ENCODE measurements around the gene CNTFR.

DNA sequence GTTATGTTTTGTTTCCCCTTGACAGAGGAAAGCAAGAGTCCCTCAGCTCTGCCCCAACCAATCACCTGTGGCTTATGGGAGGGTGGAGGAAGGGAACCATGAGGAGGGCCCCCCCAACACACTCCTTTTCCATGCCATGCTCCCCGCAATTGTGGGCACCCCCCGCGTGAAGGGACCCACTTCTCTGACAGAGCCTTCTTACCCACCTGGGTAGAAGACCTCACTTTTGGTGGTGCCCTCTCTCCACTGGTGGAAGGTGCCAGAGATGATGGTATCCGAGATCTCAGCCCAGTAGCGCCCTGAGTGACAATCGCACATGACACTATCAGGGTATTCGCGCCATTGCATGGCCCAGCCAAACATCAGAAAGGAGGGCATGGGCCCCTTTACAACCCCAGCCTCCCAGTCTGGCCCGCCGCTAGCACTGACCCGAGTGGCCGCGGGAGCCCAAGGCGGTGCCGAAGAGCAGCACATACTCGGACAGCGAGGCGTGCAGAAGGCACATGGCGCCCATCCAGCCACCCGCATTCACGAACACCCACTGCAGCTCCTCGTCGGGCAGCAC, 47.3 kb upstream of the CNTFR start:
- TF ChIP-seq CTCF (IDR thresholded peaks at IDR 0.05) = no peak
- TF ChIP-seq POLR2A (IDR thresholded peaks at IDR 0.05) = no peak

Data from Peyer's patch (tissue), 4 donors.